Colon (tissue), 2 donors: ENCODE measurements around the gene SPTY2D1.

Experiments used
- FAIRE-seq: peaks from 2 replicates; lab custom pipeline; 2012; peaks lifted over from hg19 to GRCh38; lab: Jason Lieb, UNC
- donor health status: control.
- donor health status: control.

SPTY2D1 gene

GRCh38 chr11:18564149-18564548, 70.0 kb downstream of the SPTY2D1 start:
- FAIRE-seq, result no peak

GRCh38 chr11:18563090-18563730, 70.9 kb downstream of the SPTY2D1 start:
- no peak for FAIRE-seq
